Mucosa of descending colon (tissue), 3 donors: ENCODE data around the gene CGB2. TPM values are rescaled to one million over a fixed set of nuclear protein-coding genes. Genes with fewer than 3 reads are reported as not detected.
"Not testable (repeated sequence)": the region's sequence is repeated elsewhere in the genome, so short reads cannot be mapped to it uniquely, and the experiment has no call there.

Source experiments
- ATAC-seq: fragments of 200-7000 bp; cut with Tn5 transposase; one replicate; pipeline ENCODE4 v1.9.1; 2020; ENCODE audit warnings: mild to moderate bottlenecking, moderate library complexity
- DNase-seq, 3 donors: peaks; one replicate each; pipeline ENCODE4 v3.0.0-alpha.2; 2020
- H3K36me3 ChIP-seq: fragments of 200-600 bp; one replicate; pipeline ENCODE4 v1.8.0; 2021; ENCODE audit warnings: low read depth, mild to moderate bottlenecking
- H3K4me1 ChIP-seq: fragments of 200-600 bp; one replicate; pipeline ENCODE4 v1.8.0; 2021; ENCODE audit warnings: low read depth, mild to moderate bottlenecking
- H3K4me3 ChIP-seq: fragments of 200-600 bp; one replicate; pipeline ENCODE4 v1.8.0; 2021; ENCODE audit warnings: mild to moderate bottlenecking
- H3K9me3 ChIP-seq: fragments of 200-600 bp; one replicate; pipeline ENCODE4 v1.8.0; 2021; ENCODE audit warnings: mild to moderate bottlenecking
- intact Hi-C, 2 donors: fragments of 100-400 bp; cut with DNase I in 1 of 2; cut with micrococcal nuclease in 1 of 2; formaldehyde crosslinking; loops; one replicate each; pipeline versions ENCODE4 v1.11.0 to v1.11.1; 2022; cut with DNase I, micrococcal nuclease
- total RNA-seq, 3 donors: library from RNA; stranded (reverse); fragmentation: NEBNext Ultra II Directional in 2 of 3; extraction: Animal tissue kit (Norgen Biotek cat#: 25700) in 2 of 3; gene quantifications; one replicate each; pipeline versions ENCODE4 v1.2.1 to v1.2.4, GENCODE V29; 2021 to 2023
- TF ChIP-seq, protein P1 (sequence below): fragments of 200-600 bp; IDR thresholded peaks from one replicate; pipeline ENCODE4 v1.8.0; 2022; ENCODE audit warnings: antibody characterized with exemption, mild to moderate bottlenecking
- donor health status: DM: no; HTN: no; CAD: no; lungs with moderate emphysema.
- donor health status: DM: no; HTN: no; CAD: no.
- donor health status: DM: no; HTN: yes; CAD: no.

CGB2 gene
- total RNA-seq, 3 donors from 2014 or later: not detected

DNA sequence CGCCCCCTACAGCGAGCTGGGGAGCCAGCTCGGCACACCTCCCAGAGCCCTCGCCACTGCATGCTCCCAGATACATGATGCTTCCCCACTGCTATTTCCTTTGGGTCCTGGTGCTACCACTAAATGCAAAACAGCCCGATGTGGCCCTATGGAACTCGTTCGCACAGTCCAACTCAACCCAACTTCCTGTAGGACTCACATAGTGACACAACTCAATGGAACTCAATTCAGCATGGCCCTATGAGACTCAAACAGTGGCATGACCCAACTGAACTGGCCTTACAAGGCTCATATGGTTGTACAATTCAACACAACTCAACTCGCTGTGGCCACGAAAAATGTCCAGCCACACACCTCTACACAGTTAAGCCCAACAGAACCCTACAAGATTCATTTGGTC is 37.3 kb downstream of the CGB2 start:
- Histone ChIP-seq H3K9me3 (no peaks in the 10 kb centered on the region), H3K4me1 (peaks cover 5% of the 10 kb centered on the region), H3K36me3 (no peaks in the 10 kb centered on the region), H3K4me3 (no peak overlapping the region)
- TF ChIP-seq, protein P1, sequence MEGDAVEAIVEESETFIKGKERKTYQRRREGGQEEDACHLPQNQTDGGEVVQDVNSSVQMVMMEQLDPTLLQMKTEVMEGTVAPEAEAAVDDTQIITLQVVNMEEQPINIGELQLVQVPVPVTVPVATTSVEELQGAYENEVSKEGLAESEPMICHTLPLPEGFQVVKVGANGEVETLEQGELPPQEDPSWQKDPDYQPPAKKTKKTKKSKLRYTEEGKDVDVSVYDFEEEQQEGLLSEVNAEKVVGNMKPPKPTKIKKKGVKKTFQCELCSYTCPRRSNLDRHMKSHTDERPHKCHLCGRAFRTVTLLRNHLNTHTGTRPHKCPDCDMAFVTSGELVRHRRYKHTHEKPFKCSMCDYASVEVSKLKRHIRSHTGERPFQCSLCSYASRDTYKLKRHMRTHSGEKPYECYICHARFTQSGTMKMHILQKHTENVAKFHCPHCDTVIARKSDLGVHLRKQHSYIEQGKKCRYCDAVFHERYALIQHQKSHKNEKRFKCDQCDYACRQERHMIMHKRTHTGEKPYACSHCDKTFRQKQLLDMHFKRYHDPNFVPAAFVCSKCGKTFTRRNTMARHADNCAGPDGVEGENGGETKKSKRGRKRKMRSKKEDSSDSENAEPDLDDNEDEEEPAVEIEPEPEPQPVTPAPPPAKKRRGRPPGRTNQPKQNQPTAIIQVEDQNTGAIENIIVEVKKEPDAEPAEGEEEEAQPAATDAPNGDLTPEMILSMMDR: no peak
- ATAC-seq (no peak), DNase-seq (no peak)
- intact Hi-C loops: no loop called here

- TF ChIP-seq, protein P1: no peak
- Histone ChIP-seq H3K9me3 (no peaks in the 10 kb centered on the region), H3K4me3 (no peak overlapping the region), H3K4me1 (no peaks in the 10 kb centered on the region), H3K36me3 (no peaks in the 10 kb centered on the region)
- intact Hi-C loops: no loop called here
- DNase-seq (no peak), ATAC-seq (no peak)
Observed at GRCh38 chr19:49070416-49070815, 38.7 kb downstream of the CGB2 start.

DNA sequence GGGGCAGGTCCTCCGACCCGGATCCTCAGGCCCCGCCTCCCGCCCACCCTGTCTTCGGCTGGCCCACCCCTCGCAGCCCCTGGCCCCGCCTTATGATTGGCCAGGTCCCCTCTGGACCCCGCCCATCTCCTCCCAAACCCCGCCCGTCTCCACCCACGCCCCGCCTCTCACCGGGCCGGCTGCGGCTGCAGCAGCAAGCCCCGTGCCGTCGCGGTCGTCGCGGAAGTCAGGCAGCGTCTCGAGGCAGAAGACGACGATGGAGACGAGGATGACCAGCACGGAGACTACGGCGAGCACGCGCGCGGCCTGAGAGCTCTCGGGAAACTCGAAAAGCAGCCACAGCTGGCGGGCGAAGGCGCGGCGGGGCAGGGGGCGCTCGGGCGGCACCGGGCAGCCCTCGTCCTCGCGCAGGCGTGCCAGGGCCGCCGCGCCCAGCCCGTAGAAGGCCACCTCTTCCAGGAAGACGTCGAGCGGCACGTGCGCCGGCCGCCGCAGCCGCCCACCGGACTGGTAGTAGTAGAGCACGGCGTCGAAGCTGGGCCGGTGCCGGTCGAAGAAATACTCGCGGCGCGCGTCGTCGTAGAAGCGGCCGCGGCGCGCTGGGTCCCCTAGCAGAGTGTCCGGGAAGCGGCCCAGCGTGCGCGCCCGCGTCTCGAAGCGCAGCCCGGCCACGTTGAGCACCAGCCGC is 40.3 kb downstream of the CGB2 start:
- TF ChIP-seq, protein P1: no peak
- intact Hi-C loops: no loop called here
- no peaks in the 10 kb centered on the region for H3K4me1 ChIP-seq
- no peaks in the 10 kb centered on the region for H3K36me3 ChIP-seq
- ATAC-seq: peak; percentile 46
- peak in 1 of 3 donors; percentile 51 for DNase-seq
- H3K4me3 ChIP-seq: no peak overlapping the region
- H3K9me3 ChIP-seq: no peaks in the 10 kb centered on the region

DNA sequence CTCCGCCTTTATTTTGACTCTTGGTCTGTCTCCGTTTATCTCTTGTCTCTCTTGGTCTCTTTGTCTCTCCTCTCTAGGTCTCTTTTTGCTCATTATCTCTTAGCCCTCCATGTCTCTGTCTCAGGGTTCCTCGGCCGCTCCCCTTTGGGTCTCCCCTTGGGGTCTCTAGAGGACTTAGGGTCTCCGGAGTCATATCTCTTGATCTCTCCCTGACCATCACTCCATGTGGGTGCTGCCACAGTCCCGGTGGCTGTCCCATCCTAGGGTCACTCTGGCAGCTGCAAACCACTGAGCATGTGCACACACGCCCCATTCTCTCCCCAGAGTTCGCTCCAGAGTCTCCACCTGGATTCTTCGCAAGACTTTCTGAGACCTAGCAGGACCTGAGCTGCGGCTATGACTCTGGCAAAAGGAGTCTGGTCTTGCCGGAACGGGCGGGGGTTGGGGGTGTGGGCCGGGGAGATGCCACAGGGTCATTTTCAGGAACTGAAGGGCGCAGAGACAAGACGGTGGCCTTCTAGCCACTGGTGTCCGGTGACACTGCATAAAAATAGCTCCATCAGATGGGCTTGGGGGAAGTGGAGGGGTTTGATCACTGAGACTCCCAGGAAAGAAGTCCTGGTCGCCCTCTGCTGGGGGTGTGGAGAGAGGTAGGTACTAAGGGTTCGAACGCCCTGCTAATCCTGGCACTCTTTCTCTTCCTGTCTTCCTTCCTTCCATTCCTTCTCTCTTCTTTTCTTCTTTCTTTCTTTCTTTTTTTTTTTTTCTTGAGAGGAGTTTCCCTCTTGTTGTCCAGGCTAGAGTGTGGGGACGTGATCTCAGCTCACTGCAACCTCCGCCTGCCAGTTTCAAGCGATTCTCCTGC is 42.1 kb downstream of the CGB2 start:
- Histone ChIP-seq H3K36me3 (no peaks in the 10 kb centered on the region), H3K9me3 (no peaks in the 10 kb centered on the region), H3K4me3 (no peak overlapping the region), H3K4me1 (no peaks in the 10 kb centered on the region)
- DNase-seq (no peak), ATAC-seq (peak; percentile 38)
- intact Hi-C loops: no loop called here
- TF ChIP-seq, protein P1: no peak

- H3K4me1 ChIP-seq, H3K4me3 ChIP-seq, intact Hi-C loops, ATAC-seq, H3K36me3 ChIP-seq, H3K9me3 ChIP-seq: not testable (repeated sequence)
- DNase-seq: peak; percentile 73 to 80 (median 73)
- TF ChIP-seq, protein P1: peak; percentile 65
Observed at GRCh38 chr19:49074869-49075268, 43.2 kb downstream of the CGB2 start.
